OCI-LY1 (cell line): ENCODE results near the gene NR0B1.

ENCODE experiments used
- H2AFZ ChIP-seq: fragments of 200-600 bp; sonication (generic), shearing (Covaris generic); 2 replicates; pipeline ENCODE4 v1.6.0; 2014; ENCODE audit warnings: antibody characterized with exemption, mild to moderate bottlenecking, low read length
- H3F3A ChIP-seq: fragments of 200-600 bp; sonication (generic), shearing (Covaris generic); 2 replicates; pipeline ENCODE4 v1.6.0; 2014; ENCODE audit warnings: mild to moderate bottlenecking, antibody characterized with exemption, low read length, moderate library complexity; ENCODE audit not compliant: insufficient read depth
- H3K27ac ChIP-seq: fragments of 200-600 bp; sonication (generic); 2 replicates; pipeline ENCODE4 v1.5.1; 2014; ENCODE audit warnings: low read length, mixed run types, mild to moderate bottlenecking, low read depth; ENCODE audit not compliant: poor library complexity, severe bottlenecking
- H3K27me3 ChIP-seq: fragments of 200-600 bp; sonication (generic); 2 replicates; pipeline ENCODE4 v1.6.0; 2014; ENCODE audit warnings: antibody characterized with exemption, mild to moderate bottlenecking, low read length, moderate library complexity; ENCODE audit not compliant: insufficient read depth
- H3K36me3 ChIP-seq: fragments of 200-600 bp; sonication (generic); 2 replicates; pipeline ENCODE4 v1.6.1; 2014; ENCODE audit warnings: mild to moderate bottlenecking, antibody characterized with exemption, low read length, moderate library complexity, mixed read lengths; ENCODE audit not compliant: insufficient read depth
- H3K4me1 ChIP-seq: fragments of 200-600 bp; sonication (generic); 2 replicates; pipeline ENCODE4 v1.5.1; 2014; ENCODE audit warnings: mild to moderate bottlenecking, low read length, moderate library complexity; ENCODE audit not compliant: insufficient read depth, severe bottlenecking
- H3K4me2 ChIP-seq: fragments of 200-600 bp; sonication (generic), shearing (Covaris generic); 2 replicates; pipeline ENCODE4 v1.6.1; 2014; ENCODE audit warnings: low read length
- H3K4me3 ChIP-seq: fragments of 200-600 bp; sonication (generic); 2 replicates; pipeline ENCODE4 v1.5.1; 2014; ENCODE audit warnings: low read length, low read depth, mild to moderate bottlenecking, mixed read lengths; ENCODE audit not compliant: poor library complexity, severe bottlenecking
- H3K79me2 ChIP-seq: fragments of 200-600 bp; shearing (Covaris generic); 2 replicates; pipeline ENCODE4 v1.6.1; 2016; ENCODE audit warnings: mixed run types, low read length, mixed read lengths; ENCODE audit not compliant: insufficient read depth
- H3K9ac ChIP-seq: fragments of 200-600 bp; sonication (generic), shearing (Covaris generic); 2 replicates; pipeline ENCODE4 v1.6.1; 2014; ENCODE audit warnings: mild to moderate bottlenecking, low read length, mixed read lengths
- H3K9me2 ChIP-seq: fragments of 200-600 bp; sonication (generic), shearing (Covaris generic); 2 replicates; pipeline ENCODE4 v1.6.1; 2014; ENCODE audit warnings: low read depth, mild to moderate bottlenecking, low read length, mixed read lengths
- H3K9me3 ChIP-seq: fragments of 200-600 bp; shearing (Covaris generic); 2 replicates; pipeline ENCODE4 v1.6.1; 2014; ENCODE audit warnings: low read length, mixed read lengths
- H4K20me1 ChIP-seq: fragments of 200-600 bp; sonication (generic), shearing (Covaris generic); 2 replicates; pipeline ENCODE4 v1.6.0; 2016; ENCODE audit warnings: mild to moderate bottlenecking, low read length; ENCODE audit not compliant: insufficient read depth
- CTCF ChIP-seq: fragments of 200-600 bp; sonication (generic), shearing (Covaris generic); IDR thresholded peaks from 2 replicates; pipeline ENCODE4 v1.5.1; 2017; ENCODE audit warnings: mild to moderate bottlenecking, antibody characterized with exemption, low read length, moderate library complexity, mixed read lengths
- EZH2 ChIP-seq: fragments of 200-600 bp; sonication (generic), shearing (Covaris generic); IDR thresholded peaks from 2 replicates; pipeline ENCODE4 v1.8.0; 2017; ENCODE audit warnings: borderline replicate concordance, mixed run types, mild to moderate bottlenecking, antibody characterized with exemption, low read length, moderate library complexity, mixed read lengths

NR0B1 gene

GRCh38 chrX:30340753-30341152, 31.6 kb upstream of the NR0B1 start:
- Histone ChIP-seq H3K4me1 (no peaks in the 10 kb centered on the region), H2AFZ (no peak overlapping the region), H3K4me2 (no peak overlapping the region), H3K36me3 (no peaks in the 10 kb centered on the region), H3K79me2 (no peaks in the 10 kb centered on the region), H3K9ac (no peak overlapping the region), H3K9me2 (no peaks in the 10 kb centered on the region), H3K4me3 (no peak overlapping the region), H3F3A (no peaks in the 10 kb centered on the region), H3K9me3 (no peaks in the 10 kb centered on the region), H4K20me1 (no peaks in the 10 kb centered on the region), H3K27me3 (no peaks in the 10 kb centered on the region), H3K27ac (no peak overlapping the region)
- TF ChIP-seq EZH2: no peak
- TF ChIP-seq CTCF: no peak

- Histone ChIP-seq H3F3A (no peaks in the 10 kb centered on the region), H3K79me2 (no peaks in the 10 kb centered on the region), H3K27me3 (no peaks in the 10 kb centered on the region), H2AFZ (no peak overlapping the region), H3K9me2 (no peaks in the 10 kb centered on the region), H3K9ac (no peak overlapping the region), H3K4me1 (no peaks in the 10 kb centered on the region), H3K9me3 (no peaks in the 10 kb centered on the region), H3K27ac (no peak overlapping the region), H3K36me3 (no peaks in the 10 kb centered on the region), H4K20me1 (no peaks in the 10 kb centered on the region), H3K4me2 (no peak overlapping the region), H3K4me3 (no peak overlapping the region)
- TF ChIP-seq CTCF: no peak
- no peak for TF ChIP-seq EZH2
These were observed 18.6 kb upstream of the NR0B1 start for GRCh38 chrX:30327762-30328161.

- Histone ChIP-seq H3K27ac (no peak overlapping the region), H3K4me1 (no peaks in the 10 kb centered on the region), H3K4me2 (no peak overlapping the region), H3K9ac (no peak overlapping the region), H3K9me3 (no peaks in the 10 kb centered on the region), H2AFZ (no peak overlapping the region), H3K36me3 (no peaks in the 10 kb centered on the region), H3F3A (no peaks in the 10 kb centered on the region), H3K27me3 (no peaks in the 10 kb centered on the region), H3K79me2 (no peaks in the 10 kb centered on the region), H4K20me1 (no peaks in the 10 kb centered on the region), H3K4me3 (no peak overlapping the region), H3K9me2 (no peaks in the 10 kb centered on the region)
- no peak for TF ChIP-seq CTCF
These were observed 8.1 kb upstream of the NR0B1 start for GRCh38 chrX:30317308-30317707.
